ENCODE measurements around the gene TNNC1.

DNA sequence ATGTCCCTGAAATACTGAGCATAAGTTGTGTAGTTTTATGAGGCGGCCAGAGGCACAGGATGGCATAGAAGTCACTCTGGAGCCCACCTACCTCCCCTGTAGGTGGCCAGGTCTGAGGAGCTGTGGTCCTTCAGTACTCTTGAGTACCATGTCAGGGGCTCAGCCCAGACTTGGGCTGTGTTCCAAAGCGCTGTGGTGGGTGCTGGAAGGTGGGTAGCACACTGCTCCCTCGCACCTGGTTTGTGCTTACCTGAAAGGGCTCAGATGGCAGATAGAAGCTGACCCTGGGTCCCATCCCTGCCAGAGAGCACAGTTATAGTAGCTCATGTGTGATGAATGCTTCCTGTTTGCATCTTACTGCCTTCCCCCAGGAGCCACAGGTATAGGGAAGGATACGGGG lies 17.1 kb upstream of the TNNC1 start:
- TF ChIP-seq, protein P1, sequence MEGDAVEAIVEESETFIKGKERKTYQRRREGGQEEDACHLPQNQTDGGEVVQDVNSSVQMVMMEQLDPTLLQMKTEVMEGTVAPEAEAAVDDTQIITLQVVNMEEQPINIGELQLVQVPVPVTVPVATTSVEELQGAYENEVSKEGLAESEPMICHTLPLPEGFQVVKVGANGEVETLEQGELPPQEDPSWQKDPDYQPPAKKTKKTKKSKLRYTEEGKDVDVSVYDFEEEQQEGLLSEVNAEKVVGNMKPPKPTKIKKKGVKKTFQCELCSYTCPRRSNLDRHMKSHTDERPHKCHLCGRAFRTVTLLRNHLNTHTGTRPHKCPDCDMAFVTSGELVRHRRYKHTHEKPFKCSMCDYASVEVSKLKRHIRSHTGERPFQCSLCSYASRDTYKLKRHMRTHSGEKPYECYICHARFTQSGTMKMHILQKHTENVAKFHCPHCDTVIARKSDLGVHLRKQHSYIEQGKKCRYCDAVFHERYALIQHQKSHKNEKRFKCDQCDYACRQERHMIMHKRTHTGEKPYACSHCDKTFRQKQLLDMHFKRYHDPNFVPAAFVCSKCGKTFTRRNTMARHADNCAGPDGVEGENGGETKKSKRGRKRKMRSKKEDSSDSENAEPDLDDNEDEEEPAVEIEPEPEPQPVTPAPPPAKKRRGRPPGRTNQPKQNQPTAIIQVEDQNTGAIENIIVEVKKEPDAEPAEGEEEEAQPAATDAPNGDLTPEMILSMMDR (conservative IDR thresholded peaks at IDR 0.05; ENCODE audit: low read depth, low read length): no peak
- no peak for TF ChIP-seq EZH2 (IDR thresholded peaks at IDR 0.05; ENCODE audit: borderline replicate concordance, low read depth, low read length, poor library complexity, severe bottlenecking)

Measured in A673 (cell line).